ENCODE data around the gene SMG6.

SMG6 gene

DNA sequence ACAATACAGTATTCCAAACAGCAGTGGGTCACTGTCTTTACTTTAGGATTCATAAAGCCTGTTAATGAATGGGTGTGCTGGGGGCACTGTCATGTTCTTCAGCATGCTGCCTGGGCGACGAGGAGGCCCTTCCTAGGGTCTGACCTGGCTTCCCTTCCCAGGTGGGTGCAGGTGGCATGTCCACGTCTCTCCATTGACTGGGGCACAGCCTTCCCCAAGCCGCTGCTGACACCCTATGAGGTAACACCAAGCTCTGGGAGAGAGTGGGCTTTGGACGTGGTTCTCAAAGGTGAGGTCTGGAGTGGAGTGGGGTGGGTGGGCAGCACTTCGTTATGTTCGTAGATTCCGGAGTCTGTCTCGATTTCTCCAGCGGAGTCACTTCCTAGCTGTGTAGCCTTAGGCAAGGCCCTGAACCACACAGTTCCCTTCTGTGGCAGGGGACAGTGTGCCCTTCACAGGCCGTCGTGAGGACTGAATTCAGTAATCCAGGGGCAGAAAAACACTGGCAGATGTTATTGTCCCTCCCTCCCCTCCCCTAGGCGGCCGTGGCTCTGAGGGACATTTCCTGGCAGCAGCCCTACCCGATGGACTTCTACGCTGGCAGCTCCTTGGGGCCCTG, 262.5 kb downstream of the SMG6 start:
- no peak for DNase-seq

DNA sequence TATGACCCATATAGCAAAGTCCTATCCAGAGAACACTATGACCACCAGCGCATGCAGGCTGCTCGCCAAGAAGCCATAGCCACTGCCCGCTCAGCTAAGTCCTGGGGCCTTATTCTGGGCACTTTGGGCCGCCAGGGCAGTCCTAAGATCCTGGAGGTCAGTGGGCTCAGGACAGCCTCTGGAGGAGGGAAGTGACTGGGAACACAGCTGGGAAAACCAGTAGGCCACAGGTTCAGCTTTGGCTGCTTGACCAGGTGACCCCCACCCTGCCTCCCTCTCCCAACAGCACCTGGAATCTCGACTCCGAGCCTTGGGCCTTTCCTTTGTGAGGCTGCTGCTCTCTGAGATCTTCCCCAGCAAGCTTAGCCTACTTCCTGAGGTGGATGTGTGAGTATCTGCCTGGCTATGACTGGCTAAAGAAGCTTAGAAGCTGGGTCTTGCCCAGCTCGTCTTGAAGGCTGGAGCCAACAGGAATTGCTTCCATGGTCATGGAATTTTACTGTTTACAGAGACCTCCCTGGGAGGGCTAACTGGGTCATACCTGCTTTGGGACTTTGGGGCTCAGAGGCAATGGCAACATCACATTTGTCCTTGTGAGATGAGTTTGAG, 263.3 kb downstream of the SMG6 start:
- no peak for DNase-seq

DNA sequence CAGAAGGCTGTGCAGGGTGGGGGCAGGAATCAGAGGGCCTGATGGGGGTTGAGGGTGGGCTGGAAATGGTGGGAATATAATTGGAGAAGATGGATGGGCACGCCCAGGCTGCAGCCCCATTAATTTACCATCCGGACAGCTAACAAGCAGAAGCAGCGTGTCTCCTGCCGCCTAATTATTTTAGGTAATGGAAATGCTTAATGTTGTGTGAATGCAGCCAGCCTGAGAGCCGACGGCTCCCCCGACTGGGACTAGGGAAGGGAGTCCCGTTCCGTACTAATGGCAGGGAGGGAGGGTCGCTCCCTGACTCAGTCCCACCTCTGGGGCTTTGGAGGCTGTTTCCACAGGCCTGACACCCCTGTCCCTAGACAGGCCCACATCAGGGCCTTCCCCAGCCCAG, 266.4 kb downstream of the SMG6 start:
- peak; percentile 35 for DNase-seq

DNA sequence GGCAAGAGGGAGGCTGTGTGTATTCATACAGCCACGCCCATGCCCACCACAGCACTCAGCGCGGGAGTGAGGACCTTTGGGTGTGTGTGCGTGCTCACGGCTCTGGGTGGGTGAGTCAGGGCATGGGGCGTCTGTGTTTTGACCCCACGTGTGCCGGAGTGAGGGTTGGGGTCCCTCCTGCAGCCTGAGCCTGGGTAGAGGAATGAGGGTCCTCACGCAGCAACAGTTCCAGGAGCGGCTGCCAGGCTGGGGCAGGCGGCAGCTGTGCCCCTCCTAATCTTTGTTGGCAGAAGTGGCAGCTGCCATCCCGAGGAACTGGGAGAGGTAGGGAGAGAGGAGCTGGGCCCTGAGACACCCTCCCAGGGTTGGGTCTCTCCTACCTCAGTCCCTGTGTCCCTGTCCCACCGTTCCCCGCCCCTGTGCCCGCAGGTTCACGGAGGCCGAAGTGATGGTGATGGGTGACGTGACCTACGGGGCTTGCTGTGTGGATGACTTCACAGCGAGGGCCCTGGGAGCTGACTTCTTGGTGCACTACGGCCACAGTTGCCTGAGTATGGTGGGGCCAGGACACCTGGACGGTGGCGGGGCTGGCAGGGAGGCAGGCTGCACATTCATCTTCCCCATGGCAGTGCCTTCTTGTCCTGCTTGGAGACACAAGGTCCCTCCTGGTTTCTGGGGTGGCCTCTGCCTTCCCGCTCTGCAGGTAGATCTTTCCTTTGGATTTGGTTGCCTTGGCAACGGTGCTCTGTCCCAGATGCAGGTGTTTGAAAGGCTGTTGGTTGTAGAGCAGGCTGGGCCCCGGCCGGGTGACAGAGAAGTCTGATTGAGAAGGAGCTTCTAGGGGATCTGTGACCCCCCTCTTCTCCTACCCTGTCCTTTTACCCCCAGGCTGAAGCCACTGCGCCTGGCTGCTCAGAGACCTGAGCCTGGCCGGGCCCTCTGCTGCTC, 267.8 kb downstream of the SMG6 start:
- DNase-seq: no peak

DNA sequence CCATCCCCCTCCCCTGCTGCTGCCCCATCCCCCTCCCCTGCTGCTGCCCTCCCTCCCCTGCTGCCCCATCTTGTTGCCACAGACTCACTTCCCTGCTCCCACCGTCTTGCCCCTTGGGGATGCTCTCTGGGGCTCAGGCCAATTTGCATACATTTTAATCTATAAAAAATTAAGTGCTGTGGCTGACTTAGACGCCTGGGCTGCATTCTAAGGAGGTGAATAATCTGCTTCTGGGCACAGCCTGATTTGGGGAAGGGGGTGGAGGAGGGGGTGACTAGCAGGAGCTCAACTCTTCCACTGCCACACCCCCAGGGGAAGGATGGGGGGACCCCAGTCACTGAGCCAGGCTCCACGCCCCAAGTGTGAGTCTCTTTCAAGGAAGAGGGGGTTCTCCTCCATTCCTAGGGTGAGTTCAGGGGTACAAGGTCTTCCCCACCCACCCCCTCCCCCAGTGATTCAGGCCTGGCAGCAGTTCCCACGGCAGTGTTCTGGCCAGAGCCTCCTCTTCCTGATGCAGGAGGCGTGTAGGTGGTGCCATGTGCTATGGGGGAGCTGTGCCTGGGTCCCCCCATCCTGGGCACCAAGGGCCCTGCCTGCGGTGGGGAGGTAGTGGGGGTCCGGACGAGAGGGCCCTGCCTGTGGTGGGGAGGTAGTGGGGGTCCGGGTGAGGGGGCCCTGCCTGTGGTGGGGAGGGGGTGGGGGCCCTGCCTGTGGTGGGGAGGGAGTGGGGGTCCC, 268.6 kb downstream of the SMG6 start:
- DNase-seq: no peak

DNA sequence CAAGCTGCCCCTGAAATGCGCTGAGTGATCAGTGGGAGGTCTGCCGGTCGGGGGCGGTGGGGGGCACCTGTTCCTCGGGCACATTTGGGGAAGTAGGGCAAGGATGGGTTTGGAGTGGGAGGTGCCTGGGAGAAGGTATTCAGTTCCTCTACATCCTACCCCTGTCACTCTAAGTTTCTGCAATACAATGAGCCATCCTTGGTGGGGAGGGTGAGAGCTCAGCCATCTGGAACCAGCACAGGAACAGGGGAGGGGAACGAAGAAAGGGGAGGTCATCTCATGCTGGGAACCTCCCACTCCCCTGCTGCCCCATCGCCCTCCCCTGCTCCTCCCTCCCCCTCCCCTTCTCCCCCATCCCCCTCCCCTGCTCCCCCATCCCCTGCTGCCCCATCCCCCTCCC, 269.4 kb downstream of the SMG6 start:
- no peak for DNase-seq

DNA sequence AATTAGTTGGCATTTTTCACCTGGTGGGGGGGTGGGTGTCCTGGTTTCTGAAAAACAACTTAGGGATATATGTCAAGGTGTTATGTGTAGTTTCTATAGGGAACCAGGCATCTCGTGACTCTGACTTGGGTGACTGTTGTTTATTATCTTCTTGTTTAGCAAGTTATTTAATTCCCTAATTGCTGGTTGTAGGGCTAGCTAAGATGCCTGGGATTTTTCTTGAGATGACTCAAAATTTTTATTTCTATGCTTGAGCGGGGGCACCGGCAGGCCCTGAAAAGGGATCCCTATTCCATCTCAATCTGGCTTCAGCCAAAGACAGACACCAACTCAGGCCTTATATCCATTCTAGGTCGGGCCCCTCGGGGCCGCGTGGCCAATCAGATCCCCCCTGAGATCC, 270.4 kb downstream of the SMG6 start:
- DNase-seq: no peak

DNA sequence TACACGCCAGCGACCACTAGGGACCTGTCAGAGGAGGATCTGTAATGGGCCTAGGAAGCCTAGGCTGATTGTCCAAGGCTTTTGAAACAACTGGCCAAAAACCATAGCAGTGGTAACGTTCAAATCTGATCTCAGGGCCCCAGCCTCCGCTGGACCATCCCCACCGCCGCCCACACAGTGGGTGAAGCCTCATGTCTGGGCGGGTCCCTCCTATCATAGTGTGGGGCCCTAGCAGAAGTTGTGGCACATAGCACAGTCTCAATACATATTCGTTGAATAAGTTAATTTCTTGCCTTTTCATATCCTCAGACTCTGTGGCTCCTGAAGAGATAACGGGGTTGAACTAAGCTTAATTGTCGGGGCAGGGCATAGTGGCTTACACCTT, 272.8 kb downstream of the SMG6 start:
- DNase-seq: no peak

DNA sequence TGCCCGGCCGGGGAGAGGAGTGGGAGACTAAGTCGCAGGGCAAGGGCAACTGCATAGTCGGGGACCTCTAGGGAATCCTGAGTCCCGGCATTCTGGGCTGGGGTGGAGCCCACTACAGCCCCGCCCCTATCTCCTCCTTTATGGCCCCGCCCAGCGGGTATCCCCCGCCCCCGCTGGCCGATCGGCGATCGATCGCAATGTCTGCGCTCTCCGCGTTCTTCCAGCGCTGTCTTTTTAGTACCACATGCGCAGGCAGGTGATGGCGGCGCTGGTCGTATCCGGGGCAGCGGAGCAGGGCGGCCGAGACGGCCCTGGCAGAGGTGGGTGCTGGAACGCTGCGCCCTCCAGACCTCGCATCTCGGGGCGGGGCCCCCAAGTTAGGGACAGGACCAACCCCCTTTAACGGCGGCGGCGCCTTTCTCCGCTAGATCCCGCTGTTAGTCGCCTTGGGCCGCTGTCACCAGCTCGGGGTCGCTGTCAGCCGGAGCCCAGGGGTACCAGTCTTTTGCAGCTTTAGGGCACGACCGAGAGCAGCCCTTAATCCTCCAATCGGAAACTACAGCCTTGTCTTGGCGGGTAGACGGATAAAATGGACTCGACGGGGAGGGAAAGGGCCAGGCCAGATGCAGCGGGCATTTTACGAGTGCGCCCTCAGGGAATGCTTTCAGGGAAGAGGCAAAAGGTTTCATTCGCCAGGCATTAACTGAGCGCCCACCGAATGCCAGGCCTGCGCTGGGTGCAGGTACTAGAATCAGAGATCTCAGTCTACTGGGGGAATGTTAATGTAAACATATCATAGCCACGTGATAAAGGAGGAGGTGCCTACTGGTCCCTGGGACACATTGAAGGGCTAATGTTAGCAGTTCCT, 273.4 kb downstream of the SMG6 start, which contains the start of gene DPH1:
DPH1 (plus strand) TSS at position 243 of the 868 bp plus-strand sequence; CDS start at position 260, 17 bp downstream.
- peak; percentile 91 for DNase-seq

DNA sequence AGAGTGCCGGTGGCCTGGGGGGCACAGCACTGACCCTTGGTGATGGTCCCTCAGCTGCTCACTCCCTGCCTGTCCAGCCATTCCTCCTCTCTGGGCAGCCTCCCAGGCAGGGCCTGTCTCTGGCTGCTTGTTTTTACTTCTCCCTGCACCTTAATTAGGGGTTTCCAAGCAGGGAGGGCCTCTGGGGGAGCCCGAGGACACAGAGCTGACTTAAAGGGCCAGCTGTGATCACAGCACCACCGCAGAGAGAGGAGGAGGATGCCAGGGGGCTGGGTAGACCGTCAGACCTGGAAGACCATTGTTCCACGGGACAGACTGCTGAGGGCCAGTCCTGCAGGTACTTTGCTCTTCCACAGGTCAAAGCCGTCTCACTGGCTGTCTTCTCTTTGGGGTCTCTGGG, 274.8 kb downstream of the SMG6 start:
- DNase-seq: no peak

DNA sequence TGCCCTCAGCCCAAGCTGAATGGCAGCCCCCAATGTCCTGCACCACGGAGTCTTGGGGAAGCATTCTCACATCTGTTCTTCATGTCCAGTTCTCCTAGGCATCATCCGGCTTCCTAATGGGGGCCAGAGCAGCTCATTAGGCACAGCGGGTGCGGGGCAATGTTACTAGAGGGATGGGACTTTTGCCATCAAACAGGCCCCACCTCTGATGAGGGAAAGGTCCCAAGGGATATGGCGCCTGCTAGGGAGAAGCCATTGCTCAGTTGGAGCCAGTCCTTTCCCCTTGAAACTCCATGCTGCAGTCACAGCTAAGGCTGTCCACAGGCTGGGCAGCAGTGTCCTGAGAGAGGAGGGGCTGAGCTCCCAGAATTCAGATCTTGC, 275.4 kb downstream of the SMG6 start:
- DNase-seq: no peak

DNA sequence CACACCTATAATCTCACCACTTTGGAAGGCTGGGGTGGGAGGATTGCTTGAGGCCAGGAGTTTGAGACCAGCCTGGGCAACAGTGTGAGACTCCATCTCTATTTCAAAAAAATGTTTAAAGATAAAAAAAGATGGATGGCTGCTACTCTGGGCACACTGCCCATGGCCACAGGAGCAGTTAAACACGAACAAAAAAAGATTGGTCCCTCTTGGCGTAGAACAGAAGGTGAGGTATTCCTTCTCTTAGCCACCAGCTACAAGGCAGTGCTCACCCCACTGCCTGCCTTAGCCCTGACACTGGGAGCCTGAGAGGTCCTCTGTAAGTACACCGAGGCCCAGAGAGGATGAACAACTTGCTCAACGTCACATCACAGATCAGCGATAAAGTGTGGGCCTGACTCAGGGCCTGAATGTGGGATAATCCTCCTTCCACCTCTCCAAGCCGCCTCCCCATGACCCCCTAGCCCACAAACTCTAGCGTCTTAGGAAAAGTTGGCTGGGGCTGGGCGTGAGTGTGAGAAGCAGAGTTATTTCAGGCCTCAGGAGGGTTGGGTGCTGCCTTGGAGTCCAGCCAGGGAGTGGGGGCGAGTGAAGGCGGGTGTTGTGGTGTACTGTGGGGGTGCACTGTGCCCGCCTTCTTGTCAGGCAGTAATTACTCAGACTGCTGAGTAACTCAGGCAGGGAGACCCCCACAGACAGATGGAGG, 275.9 kb downstream of the SMG6 start:
- no peak for DNase-seq

DNA sequence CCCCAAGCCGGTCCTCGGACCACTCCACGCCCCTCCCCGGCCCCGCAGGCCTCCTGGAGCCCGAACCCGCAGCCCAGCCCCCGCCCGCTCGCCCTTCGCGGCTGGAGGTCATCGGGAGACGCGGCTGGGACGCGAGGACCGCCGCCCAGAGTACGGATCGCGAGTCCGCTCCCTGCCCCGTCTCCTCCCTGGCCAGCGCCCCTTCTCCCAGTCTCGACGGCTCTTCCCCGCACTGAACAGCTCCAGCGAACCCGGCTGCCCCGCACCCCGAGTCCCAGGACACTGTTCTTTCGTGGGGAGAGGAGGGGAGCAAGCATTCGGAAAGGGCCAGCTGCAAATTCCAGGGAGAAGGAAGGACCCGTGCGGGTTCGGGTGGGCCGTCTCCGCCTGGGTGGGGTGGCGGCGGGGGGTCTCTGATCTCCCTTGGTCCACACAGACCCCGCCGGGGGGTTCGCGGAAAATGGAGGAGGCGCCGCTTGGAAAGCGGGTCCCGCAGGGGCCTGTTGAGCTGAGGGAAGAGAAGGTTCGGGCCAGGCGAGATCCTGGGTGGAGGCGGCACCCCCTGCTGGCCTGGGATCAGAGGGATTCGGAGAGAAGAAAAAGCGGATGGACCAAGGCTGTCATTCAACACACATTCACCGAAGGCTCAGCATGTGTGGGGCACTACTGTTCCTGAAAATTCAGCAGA, 277.8 kb downstream of the SMG6 start:
- DNase-seq: peak; percentile 78

DNA sequence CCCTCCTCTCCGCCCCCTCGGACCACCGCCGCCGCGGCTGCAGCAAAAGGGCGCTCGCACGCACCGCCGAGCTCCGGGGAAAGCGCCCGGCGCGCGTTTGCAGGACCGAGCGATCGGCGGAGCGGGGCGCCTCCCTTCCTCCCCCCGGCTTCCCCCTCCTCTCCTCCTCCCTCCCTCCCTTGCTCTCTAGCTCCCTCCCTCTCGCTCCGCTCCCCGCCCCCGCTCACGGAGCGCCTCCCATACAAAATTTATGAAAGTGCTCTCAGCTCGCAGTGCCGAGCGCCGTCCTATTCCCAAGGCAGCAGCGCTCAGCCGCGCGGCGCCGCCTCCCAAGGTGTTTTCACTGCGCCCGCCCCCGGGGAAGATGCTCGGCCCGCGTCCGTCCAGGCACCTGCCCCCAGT, 278.4 kb downstream of the SMG6 start, which contains the start of gene RTN4RL1:
RTN4RL1 (minus strand) TSS at position 115 of the 402 bp plus-strand sequence. CDS start 469 bp downstream, outside the sequence.
- DNase-seq: peak; percentile 87

DNA sequence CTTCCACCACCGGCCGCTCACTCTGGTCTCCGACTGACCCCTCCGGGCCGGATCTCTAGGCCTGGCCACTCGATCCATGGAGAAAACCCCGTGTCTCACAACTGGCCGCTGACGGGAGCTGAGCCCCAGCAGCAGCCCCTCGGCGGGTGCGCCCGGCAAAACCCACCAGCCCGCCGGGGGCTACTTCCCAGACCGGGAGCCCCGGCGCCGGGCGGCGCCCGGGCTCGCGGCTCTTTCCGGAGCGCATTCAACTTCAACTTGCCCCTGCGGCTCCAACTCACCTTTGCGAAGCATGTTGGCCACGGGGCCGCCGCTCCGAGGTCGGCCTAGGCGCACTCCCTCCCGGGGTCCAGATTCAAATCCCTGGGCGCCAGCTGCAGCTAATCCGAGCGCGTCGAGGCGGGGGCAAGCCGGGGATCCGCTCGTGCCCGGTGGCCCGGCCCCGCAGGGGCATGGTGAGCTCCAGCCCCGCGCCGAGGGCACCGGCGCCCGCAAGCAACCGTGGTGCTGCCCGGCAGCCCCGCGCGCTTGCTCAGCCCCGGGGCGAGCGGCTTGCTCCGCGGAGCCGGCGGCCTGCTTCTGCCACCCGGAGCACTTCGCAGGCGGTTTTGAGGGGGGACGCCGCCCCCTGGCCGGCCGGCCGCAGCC, 278.9 kb downstream of the SMG6 start:
- no peak for DNase-seq

DNA sequence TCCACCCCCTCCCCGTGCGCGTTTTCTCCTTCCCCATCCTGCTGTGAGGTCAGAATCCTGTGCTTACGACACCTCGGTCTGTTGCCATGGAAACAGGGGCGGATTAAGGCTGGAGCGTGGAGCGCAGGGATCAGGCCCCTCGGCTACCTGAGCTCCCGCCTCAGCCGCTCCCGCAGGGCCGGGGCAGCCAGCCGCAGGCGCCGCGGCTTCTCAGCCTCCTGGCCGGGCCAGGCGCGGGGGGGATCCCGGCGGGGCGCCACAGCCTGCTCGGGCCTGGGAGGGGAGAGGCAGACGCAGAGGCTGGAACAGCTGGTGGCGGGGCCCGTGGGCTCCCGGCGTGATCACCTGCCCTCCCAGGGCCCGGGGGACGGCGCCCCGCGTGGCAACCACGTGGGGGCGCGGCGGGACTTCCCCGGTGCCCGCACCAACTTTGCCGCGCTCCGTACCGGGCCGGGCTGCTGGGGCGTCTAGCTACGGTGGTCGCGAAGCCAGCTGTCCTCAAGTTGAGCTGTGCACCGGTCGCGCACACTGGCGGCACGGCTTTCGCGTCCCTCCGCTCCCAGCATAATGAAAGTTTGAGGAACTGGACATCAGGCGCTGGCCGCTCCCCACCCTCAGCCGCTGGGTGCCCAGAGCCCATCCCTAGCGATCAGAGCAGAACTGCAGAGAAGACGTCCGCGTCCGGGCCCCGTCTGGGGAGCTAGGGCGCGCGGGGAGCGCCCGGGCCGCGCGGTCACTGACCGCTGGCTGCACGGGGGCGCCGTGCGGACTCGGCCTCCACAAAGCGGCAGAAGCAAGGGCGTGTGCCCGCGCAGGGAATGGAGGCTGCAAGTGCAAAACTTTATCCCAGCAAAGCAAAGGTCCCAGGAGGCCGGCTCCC, 279.7 kb downstream of the SMG6 start:
- DNase-seq: no peak

DNA sequence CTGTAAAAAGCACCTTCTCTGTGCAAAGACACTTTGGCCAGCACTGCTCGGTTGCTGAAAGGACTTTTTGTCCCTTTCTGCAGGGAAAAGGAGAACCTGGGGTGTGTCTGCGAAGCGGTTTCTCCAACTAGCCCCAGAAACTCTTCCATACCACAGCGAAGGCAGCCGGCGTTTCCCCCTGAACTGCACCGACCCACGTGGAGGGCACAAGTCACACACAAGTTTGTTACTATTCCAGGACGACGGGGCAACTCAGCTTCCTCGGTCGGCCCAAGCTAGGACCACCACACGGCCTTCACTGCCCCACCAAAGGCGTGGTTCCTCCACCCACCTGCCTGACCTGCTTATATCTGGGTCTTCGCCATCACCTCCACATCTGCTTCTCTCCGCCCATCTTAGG, 280.3 kb downstream of the SMG6 start:
- no peak for DNase-seq

DNA sequence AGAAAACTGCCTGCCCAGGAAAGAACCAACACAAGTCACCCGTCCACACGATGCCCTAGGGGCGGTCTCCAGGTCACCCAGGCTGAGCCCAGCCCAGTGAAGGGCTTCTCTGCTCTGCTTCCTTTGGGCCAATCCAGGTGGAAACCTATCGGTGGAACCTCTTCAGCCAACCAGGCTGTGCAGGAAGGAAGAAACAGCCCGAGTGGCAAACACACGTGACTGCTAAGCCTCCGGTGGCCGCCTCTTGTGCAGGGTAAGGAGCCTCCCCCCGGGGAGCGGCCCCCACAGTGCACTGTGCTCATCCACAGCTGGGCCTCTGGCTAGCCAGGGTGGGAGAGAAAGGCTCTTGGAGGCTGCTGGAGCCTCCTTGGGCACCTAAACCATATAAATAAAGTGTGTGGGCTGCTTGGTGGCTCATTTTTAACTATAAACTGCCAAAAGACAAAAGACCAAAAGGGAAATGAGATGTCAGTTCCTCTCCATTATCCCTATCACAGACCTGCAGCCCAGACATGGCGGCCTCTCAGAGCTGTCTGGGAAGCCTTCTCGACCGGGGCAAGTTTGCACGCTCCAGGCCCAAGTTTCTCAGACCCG, 280.8 kb downstream of the SMG6 start:
- no peak for DNase-seq

DNA sequence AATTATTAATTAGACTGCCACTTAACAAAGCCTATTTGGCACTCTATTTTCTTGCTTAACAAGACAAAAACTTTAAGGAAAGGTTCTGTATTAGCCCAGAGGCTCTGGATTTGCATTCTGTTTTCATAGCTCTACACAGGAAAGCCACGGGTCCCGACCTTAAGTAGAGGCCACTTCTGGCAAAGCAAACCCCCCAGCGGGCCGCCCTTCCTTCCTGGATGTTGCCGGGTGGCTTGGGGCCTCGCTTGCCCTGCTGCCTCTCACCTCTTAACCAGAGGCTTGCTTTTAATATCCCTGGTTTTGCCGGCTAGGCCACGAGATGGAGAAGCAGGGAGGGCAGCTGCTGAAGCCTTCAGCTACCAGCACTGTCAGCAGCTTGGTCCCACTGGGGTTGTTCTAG, 282.9 kb downstream of the SMG6 start:
- DNase-seq: no peak
